Measurements from ENCODE around the gene TLK1. TPM values are rescaled to one million over a fixed set of nuclear protein-coding genes. Genes with fewer than 3 reads are reported as not detected.

Gene TLK1
- total and polyA plus RNA-seq, 8 donors = 9.7 to 43.4 (median 32.6) TPM

DNA sequence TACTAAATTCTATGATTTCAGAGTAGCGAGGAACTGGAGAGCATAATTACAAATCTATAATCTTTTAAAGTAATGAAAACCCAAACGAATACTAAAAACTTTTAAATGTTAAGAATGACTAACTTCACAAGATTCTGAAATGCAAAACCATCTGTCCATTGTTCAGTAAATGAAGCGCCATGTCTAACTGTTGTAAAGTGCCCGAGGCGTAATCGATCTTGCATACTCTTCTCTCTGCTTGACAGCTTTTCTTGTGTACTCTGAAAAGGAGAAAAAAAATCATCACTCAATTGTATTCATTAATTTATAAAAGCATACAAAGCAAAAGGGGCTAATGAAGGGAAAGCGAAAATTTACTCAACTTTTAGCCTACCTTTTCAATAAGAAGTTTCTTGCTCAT, 111.0 kb downstream of the TLK1 start:
- TF ChIP-seq, protein P1, sequence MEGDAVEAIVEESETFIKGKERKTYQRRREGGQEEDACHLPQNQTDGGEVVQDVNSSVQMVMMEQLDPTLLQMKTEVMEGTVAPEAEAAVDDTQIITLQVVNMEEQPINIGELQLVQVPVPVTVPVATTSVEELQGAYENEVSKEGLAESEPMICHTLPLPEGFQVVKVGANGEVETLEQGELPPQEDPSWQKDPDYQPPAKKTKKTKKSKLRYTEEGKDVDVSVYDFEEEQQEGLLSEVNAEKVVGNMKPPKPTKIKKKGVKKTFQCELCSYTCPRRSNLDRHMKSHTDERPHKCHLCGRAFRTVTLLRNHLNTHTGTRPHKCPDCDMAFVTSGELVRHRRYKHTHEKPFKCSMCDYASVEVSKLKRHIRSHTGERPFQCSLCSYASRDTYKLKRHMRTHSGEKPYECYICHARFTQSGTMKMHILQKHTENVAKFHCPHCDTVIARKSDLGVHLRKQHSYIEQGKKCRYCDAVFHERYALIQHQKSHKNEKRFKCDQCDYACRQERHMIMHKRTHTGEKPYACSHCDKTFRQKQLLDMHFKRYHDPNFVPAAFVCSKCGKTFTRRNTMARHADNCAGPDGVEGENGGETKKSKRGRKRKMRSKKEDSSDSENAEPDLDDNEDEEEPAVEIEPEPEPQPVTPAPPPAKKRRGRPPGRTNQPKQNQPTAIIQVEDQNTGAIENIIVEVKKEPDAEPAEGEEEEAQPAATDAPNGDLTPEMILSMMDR (IDR thresholded peaks at IDR 0.05) = no peak
- FAIRE-seq = no peak
- H3K9me3 ChIP-seq = no peaks in the 10 kb centered on the region
- H3K4me1 ChIP-seq = no peaks in the 10 kb centered on the region
- peaks cover 0 to 22% (median 10%) of the 10 kb centered on the region in 3 donors for H3K36me3 ChIP-seq
- no peaks in the 10 kb centered on the region for H3K27me3 ChIP-seq
- ATAC-seq = no peak
- no peak for DNase-seq
- 94 to 97% methylated on average over 7 of the region's 7 CpGs for WGBS, 2 donors
- no peak overlapping the region for H3K27ac ChIP-seq
- intact Hi-C loops (cut with DNase I) = no loop called here
- no peak overlapping the region for H3K4me3 ChIP-seq

- Histone ChIP-seq H3K27me3 (no peaks in the 10 kb centered on the region), H3K4me3 (no peak overlapping the region), H3K36me3 (peaks cover 0 to 28% (median 10%) of the 10 kb centered on the region in 3 donors), H3K4me1 (no peaks in the 10 kb centered on the region), H3K27ac (no peak overlapping the region), H3K9me3 (no peaks in the 10 kb centered on the region)
- no peak for FAIRE-seq
- WGBS, 2 donors = 92 to 93% methylated on average over 3 of the region's 3 CpGs
- no peak for DNase-seq
- no peak for ATAC-seq
- intact Hi-C loops (cut with DNase I) = no loop called here
- TF ChIP-seq, protein P1 (IDR thresholded peaks at IDR 0.05) = no peak
These were observed 114.6 kb downstream of the TLK1 start for GRCh38 chr2:171046048-171046560.

GRCh38 chr2:171044416-171044815, 116.3 kb downstream of the TLK1 start:
- H3K4me3 ChIP-seq = no peak overlapping the region
- no peaks in the 10 kb centered on the region for H3K9me3 ChIP-seq
- DNase-seq (no peak), ATAC-seq (no peak), FAIRE-seq (no peak)
- no peaks in the 10 kb centered on the region for H3K4me1 ChIP-seq
- H3K27ac ChIP-seq = no peak overlapping the region
- H3K27me3 ChIP-seq = no peaks in the 10 kb centered on the region
- peaks cover 0 to 28% (median 10%) of the 10 kb centered on the region in 3 donors for H3K36me3 ChIP-seq
- TF ChIP-seq, protein P1 (IDR thresholded peaks at IDR 0.05) = no peak
- 64% methylated on average over 6 of the region's 6 CpGs for WGBS, 2 donors
- intact Hi-C loops (cut with DNase I) = no loop called here

DNA sequence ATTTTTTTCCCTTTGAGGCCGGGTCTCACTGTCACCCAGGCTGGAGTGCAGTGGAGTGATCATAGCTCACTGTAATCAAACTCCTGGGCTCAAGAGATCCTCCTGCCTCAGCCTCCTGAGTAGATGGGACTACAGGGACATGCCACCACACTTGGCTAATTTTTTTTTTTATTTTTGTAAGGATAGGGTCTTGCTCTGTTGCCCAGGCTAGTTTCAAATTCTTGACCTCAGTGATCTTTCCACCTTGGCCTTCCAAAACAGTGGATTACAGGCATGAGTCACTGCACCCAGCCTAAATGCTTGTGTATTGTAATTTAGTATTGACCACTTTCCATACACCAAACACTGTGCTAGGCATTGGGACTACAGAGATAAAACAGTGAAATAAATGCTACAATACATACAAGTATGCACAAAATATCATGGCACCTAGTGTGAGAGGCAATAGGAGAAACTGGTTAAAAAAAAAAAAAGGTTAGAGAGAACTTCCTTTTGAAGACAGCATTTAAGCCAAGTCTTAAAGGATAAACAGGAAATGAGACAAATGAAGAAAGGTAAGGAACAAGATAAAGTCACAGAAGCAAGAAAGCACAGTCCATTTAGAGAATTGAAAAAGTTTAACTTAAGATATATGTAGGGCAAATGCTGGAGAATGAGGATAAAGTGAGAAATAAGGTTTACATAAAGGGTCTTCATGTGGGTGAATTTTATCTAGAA, 118.3 kb downstream of the TLK1 start:
- intact Hi-C loops (cut with DNase I) = no loop called here
- Histone ChIP-seq H3K36me3 (peaks cover 0 to 20% (median 10%) of the 10 kb centered on the region in 3 donors), H3K9me3 (no peaks in the 10 kb centered on the region), H3K27me3 (no peaks in the 10 kb centered on the region), H3K4me3 (no peak overlapping the region), H3K27ac (no peak overlapping the region), H3K4me1 (no peaks in the 10 kb centered on the region)
- TF ChIP-seq, protein P1 (IDR thresholded peaks at IDR 0.05) = no peak
- ATAC-seq (no peak), FAIRE-seq (no peak), DNase-seq (no peak)
- 95 to 96% methylated on average over 1 of the region's 1 CpG for WGBS, 2 donors

DNA sequence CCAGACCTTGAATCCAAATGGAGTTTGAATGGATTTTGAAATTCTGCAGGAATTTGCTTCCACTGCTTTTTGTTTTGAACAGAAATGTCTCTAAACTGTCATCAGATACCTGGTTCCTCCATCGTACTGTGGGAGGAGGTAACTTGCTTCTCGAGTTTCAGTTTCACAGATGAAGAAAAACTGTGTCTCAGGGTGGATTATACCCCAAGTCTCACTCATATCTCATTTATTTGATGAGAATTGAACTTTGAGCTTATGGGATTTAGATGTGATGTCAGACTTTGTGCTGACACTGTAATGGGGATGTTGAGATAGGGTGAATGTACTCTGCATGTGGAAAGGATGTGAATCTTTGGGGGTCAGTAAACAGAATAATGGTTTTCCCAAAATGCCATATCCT, 124.2 kb downstream of the TLK1 start:
- no peaks in the 10 kb centered on the region for H3K27me3 ChIP-seq
- H3K4me3 ChIP-seq = no peak overlapping the region
- peaks cover 0 to 10% (median 0%) of the 10 kb centered on the region in 3 donors for H3K36me3 ChIP-seq
- 96 to 97% methylated on average over 2 of the region's 2 CpGs for WGBS, 2 donors
- H3K9me3 ChIP-seq = no peaks in the 10 kb centered on the region
- intact Hi-C loops (cut with DNase I) = no loop called here
- no peak for DNase-seq
- no peak for ATAC-seq
- H3K4me1 ChIP-seq = no peaks in the 10 kb centered on the region
- H3K27ac ChIP-seq = no peak overlapping the region
- FAIRE-seq = no peak
- TF ChIP-seq, protein P1 (IDR thresholded peaks at IDR 0.05) = no peak
